HEK293 (cell line): ENCODE data around the gene FOXK2.

Source experiments
- SP2 ChIP-seq: fragments of 450-650 bp; formaldehyde crosslinking; IDR thresholded peaks from 2 replicates; pipeline ENCODE4 v1.5.1; 2016; ENCODE audit warnings: missing biosample characterization, missing genetic modification characterization
- ZNF626 ChIP-seq: fragments of 450-650 bp; sonication (Bioruptor Pico); formaldehyde crosslinking; IDR thresholded peaks from 2 replicates; pipeline ENCODE4 v1.5.1; 2018; ENCODE audit warnings: missing biosample characterization, missing genetic modification characterization, inconsistent platforms
- TF ChIP-seq, protein P1 (sequence below): fragments of 450-650 bp; formaldehyde crosslinking; IDR thresholded peaks from 2 replicates; pipeline ENCODE4 v1.5.1; 2016; ENCODE audit warnings: missing biosample characterization, missing genetic modification characterization
- TF ChIP-seq, protein P2 (sequence below): fragments of 450-650 bp; formaldehyde crosslinking; IDR thresholded peaks from 2 replicates; pipeline ENCODE4 v1.5.1; 2016; ENCODE audit warnings: missing biosample characterization, missing genetic modification characterization
- TF ChIP-seq, protein P3 (sequence below): fragments of 450-650 bp; formaldehyde crosslinking; IDR thresholded peaks from 2 replicates; pipeline ENCODE4 v1.5.1; 2016; ENCODE audit warnings: missing biosample characterization, missing genetic modification characterization
- TF ChIP-seq, protein P4 (sequence below): fragments of 450-650 bp; formaldehyde crosslinking; IDR thresholded peaks from 2 replicates; pipeline ENCODE4 v1.5.1; 2016; ENCODE audit warnings: missing biosample characterization, missing genetic modification characterization

DNA sequence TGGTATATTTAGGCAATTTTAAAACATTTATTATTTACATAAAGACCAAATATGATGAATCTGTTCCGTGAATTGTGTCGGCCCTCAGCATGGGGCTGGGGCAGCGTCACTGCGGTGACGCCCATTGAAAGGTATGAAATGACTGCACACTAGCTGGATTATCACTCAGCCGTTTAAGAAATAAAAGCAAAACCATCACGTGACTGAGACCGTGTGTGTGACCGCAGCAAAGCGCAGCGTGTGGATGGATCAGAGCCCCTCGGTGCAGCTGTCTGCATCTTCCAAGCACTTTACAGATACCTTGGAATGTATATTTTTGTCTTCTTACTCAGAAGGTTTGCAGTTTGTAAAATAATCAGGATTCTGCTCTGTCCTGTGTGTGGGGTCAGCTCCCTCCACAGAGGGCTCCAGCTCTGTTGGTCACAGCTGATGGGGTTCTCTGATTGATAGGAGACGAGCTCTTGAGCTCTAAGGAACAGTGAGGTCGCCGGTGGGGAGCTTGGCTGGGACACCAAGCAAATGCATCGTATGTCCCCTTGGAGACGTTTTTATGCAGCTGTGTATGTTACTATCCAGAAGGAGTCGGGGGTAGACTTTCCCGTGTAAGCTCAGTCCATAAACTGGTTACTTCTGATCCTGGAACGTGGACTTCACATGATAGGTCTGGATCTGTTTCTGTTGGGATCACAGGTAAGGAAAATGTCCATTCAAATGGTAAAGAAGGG, 83.6 kb downstream of the FOXK2 start:
- TF ChIP-seq, protein P1, sequence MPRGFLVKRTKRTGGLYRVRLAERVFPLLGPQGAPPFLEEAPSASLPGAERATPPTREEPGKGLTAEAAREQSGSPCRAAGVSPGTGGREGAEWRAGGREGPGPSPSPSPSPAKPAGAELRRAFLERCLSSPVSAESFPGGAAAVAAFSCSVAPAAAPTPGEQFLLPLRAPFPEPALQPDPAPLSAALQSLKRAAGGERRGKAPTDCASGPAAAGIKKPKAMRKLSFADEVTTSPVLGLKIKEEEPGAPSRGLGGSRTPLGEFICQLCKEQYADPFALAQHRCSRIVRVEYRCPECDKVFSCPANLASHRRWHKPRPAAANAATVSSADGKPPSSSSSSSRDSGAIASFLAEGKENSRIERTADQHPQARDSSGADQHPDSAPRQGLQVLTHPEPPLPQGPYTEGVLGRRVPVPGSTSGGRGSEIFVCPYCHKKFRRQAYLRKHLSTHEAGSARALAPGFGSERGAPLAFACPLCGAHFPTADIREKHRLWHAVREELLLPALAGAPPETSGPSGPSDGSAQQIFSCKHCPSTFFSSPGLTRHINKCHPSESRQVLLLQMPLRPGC (tag by site-specific recombination) = no peak
- TF ChIP-seq ZNF626 (tag by site-specific recombination) = no peak
- TF ChIP-seq SP2 (tag by site-specific recombination) = no peak
- TF ChIP-seq, protein P2, sequence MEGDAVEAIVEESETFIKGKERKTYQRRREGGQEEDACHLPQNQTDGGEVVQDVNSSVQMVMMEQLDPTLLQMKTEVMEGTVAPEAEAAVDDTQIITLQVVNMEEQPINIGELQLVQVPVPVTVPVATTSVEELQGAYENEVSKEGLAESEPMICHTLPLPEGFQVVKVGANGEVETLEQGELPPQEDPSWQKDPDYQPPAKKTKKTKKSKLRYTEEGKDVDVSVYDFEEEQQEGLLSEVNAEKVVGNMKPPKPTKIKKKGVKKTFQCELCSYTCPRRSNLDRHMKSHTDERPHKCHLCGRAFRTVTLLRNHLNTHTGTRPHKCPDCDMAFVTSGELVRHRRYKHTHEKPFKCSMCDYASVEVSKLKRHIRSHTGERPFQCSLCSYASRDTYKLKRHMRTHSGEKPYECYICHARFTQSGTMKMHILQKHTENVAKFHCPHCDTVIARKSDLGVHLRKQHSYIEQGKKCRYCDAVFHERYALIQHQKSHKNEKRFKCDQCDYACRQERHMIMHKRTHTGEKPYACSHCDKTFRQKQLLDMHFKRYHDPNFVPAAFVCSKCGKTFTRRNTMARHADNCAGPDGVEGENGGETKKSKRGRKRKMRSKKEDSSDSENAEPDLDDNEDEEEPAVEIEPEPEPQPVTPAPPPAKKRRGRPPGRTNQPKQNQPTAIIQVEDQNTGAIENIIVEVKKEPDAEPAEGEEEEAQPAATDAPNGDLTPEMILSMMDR = no peak
- TF ChIP-seq, protein P3, sequence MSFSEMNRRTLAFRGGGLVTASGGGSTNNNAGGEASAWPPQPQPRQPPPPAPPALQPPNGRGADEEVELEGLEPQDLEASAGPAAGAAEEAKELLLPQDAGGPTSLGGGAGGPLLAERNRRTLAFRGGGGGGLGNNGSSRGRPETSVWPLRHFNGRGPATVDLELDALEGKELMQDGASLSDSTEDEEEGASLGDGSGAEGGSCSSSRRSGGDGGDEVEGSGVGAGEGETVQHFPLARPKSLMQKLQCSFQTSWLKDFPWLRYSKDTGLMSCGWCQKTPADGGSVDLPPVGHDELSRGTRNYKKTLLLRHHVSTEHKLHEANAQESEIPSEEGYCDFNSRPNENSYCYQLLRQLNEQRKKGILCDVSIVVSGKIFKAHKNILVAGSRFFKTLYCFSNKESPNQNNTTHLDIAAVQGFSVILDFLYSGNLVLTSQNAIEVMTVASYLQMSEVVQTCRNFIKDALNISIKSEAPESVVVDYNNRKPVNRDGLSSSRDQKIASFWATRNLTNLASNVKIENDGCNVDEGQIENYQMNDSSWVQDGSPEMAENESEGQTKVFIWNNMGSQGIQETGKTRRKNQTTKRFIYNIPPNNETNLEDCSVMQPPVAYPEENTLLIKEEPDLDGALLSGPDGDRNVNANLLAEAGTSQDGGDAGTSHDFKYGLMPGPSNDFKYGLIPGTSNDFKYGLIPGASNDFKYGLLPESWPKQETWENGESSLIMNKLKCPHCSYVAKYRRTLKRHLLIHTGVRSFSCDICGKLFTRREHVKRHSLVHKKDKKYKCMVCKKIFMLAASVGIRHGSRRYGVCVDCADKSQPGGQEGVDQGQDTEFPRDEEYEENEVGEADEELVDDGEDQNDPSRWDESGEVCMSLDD (tag by site-specific recombination) = no peak
- TF ChIP-seq, protein P4, sequence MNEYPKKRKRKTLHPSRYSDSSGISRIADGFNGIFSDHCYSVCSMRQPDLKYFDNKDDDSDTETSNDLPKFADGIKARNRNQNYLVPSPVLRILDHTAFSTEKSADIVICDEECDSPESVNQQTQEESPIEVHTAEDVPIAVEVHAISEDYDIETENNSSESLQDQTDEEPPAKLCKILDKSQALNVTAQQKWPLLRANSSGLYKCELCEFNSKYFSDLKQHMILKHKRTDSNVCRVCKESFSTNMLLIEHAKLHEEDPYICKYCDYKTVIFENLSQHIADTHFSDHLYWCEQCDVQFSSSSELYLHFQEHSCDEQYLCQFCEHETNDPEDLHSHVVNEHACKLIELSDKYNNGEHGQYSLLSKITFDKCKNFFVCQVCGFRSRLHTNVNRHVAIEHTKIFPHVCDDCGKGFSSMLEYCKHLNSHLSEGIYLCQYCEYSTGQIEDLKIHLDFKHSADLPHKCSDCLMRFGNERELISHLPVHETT (tag by site-specific recombination) = no peak
